ENCODE measurements around the gene CD28.

DNA sequence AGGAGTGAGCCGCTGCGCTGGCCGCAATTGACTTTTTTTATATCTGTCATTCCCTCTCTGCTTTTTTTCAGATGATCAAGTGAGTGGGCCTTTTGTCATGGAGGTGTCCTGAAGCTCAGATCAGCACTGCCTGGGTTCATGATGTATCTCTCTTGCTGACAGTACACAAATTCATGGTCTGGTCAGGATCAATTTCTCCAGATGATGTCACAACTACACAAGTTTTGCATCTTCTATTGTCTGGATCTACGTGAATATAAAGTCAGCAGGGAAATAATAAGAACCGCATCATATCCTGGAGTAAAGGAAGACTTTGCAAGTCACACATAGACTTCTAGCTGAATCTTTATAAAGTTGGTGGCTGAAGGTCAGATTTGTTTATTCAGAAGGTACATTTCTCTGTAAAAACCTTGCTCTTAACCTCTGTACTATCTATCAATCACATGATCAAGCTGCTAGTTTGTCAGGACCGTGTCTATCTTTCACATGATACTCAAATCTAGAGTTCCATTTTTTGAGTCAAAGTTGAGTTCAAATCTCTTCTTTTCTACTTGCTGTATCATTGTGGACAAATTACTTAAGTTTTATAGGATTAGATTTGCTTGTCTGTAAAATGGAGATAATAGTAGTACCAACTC, 13.1 kb upstream of the CD28 start:
- TF ChIP-seq TAF1 (IDR thresholded peaks at IDR 0.05; ENCODE audit: control insufficient read depth, extremely low read depth, insufficient read depth, low read length, severe bottlenecking), result no peak
- TF ChIP-seq, protein P1, sequence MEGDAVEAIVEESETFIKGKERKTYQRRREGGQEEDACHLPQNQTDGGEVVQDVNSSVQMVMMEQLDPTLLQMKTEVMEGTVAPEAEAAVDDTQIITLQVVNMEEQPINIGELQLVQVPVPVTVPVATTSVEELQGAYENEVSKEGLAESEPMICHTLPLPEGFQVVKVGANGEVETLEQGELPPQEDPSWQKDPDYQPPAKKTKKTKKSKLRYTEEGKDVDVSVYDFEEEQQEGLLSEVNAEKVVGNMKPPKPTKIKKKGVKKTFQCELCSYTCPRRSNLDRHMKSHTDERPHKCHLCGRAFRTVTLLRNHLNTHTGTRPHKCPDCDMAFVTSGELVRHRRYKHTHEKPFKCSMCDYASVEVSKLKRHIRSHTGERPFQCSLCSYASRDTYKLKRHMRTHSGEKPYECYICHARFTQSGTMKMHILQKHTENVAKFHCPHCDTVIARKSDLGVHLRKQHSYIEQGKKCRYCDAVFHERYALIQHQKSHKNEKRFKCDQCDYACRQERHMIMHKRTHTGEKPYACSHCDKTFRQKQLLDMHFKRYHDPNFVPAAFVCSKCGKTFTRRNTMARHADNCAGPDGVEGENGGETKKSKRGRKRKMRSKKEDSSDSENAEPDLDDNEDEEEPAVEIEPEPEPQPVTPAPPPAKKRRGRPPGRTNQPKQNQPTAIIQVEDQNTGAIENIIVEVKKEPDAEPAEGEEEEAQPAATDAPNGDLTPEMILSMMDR (IDR thresholded peaks at IDR 0.05 in 2 of 3, conservative IDR thresholded peaks at IDR 0.05 in 1 of 3; ENCODE audit: insufficient read depth in 2 of 3, low read depth in 1 of 3, low read length in 3 of 3), result no peak
- TF ChIP-seq EZH2 (IDR thresholded peaks at IDR 0.05; ENCODE audit: borderline replicate concordance, low read depth, low read length), result no peak
- no peak for TF ChIP-seq POLR2AphosphoS5 (IDR thresholded peaks at IDR 0.05; ENCODE audit: control insufficient read depth, insufficient read depth, low read depth, low read length)
- no peak for TF ChIP-seq ZNF24 (IDR thresholded peaks at IDR 0.05)
- TF ChIP-seq GATA2 (CRISPR knock-in tag; IDR thresholded peaks at IDR 0.05), result no peak
- TF ChIP-seq SP1 (CRISPR knock-in tag; IDR thresholded peaks at IDR 0.05), result no peak
- TF ChIP-seq, protein P2, sequence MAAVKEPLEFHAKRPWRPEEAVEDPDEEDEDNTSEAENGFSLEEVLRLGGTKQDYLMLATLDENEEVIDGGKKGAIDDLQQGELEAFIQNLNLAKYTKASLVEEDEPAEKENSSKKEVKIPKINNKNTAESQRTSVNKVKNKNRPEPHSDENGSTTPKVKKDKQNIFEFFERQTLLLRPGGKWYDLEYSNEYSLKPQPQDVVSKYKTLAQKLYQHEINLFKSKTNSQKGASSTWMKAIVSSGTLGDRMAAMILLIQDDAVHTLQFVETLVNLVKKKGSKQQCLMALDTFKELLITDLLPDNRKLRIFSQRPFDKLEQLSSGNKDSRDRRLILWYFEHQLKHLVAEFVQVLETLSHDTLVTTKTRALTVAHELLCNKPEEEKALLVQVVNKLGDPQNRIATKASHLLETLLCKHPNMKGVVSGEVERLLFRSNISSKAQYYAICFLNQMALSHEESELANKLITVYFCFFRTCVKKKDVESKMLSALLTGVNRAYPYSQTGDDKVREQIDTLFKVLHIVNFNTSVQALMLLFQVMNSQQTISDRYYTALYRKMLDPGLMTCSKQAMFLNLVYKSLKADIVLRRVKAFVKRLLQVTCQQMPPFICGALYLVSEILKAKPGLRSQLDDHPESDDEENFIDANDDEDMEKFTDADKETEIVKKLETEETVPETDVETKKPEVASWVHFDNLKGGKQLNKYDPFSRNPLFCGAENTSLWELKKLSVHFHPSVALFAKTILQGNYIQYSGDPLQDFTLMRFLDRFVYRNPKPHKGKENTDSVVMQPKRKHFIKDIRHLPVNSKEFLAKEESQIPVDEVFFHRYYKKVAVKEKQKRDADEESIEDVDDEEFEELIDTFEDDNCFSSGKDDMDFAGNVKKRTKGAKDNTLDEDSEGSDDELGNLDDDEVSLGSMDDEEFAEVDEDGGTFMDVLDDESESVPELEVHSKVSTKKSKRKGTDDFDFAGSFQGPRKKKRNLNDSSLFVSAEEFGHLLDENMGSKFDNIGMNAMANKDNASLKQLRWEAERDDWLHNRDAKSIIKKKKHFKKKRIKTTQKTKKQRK (IDR thresholded peaks at IDR 0.05; ENCODE audit: borderline replicate concordance, low read depth, low read length), result no peak
- no peak for TF ChIP-seq FOXK2 (conservative IDR thresholded peaks at IDR 0.05 in 1 of 2, IDR thresholded peaks at IDR 0.05 in 1 of 2; ENCODE audit: low read depth in 2 of 2)

All from K562 (cell line).